ENCODE measurements around the gene ANXA8.

ANXA8 gene

DNA sequence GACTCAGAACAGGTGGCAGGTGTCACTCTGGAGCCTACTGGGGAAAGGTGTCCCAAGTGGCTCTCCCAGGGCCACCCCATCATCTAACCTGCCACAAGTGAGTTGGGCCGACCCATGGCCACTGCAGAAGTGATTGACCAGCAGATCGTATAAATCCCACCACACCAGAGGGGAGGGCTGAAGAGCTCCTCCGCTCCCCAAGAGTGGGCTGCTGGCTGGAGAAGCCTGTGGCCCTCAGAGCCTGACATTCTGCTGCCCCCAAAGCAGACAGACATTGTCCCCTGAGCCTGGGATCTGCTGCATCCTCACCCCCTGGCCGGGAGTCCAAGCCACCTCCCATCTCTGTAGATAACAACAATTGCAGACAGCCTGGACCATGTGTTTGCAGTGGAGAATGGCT is 36.7 kb downstream of the ANXA8 start:
- DNase-seq (ENCODE audit: low read depth, low spot score): no peak

DNA sequence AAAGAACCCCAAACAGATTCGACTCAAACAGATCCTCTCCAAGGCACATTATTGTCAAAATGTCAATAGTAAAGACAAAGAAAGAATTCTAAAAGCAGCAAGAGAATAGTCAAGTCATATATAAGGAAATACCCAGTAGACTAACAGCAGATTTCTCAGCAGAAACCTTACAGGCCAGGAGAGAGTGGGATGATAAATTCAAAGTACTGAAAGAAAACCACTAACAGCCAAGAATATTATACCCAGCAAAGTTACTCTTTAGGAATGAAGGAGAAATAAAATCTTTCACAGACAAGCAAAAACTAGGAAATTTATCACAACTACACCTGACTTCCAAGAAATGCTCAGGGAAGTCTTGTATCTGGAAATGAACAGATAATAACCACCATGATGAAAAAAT is 38.2 kb downstream of the ANXA8 start:
- no peak for DNase-seq (ENCODE audit: low read depth, low spot score)

DNA sequence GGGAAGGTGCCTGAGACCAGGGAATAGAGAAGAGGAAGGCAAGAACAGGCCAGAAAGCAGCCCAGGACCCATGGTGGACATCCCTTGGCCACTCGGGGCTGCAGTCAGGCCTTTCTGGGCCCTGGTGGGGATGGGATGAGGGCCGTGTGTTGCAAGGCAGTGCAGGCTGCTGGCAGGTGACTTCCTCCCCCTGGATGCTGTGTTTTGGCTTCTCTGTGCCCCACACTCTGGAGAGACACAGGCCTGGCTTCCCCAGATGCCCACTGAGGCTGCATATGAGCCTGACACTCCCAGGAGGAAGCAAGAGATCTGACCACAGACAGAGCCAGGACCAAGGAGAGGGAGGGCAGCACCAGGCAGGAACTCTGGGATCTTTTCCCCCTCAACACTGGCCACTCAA is 39.9 kb downstream of the ANXA8 start:
- no peak for DNase-seq (ENCODE audit: low read depth, low spot score)

DNA sequence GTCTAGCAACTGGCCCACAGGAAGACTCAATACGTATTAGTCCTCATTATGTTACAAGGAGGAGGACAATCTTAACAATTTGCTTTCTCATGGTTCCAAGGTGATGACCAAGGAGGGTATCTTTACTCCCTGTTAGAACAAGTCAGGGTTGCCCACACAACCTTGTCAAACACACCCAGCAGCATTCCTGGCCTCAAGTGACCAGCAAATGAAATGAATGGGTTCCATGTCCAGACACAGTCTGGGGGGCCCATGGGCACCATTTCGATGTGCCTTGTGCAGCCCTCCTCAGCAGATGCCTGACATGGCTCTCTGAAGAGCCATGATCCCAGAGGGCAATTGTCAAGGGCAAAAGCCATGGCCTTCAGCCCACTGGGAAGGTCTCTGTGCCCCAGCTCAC is 40.8 kb downstream of the ANXA8 start:
- no peak for DNase-seq (ENCODE audit: low read depth, low spot score)

DNA sequence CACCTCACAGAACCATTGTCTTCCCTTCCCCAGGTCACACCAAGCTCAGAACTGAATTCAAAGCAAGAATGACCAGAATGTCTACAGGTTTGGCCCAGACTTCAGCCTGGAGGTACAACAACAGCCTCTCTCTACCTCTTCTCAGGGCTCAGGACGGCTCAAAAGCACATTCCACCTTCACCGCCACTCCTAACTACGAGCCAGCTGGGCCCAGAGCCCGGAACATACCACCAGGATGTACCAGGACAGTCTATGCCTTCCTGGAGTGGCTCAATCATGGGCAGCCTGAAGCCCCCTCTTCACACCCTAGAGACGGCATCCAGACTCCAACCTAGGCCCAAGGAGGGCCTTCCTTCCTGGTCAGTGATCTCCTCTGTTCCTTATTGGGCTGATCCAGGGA is 41.6 kb downstream of the ANXA8 start:
- DNase-seq (ENCODE audit: low read depth, low spot score): no peak

DNA sequence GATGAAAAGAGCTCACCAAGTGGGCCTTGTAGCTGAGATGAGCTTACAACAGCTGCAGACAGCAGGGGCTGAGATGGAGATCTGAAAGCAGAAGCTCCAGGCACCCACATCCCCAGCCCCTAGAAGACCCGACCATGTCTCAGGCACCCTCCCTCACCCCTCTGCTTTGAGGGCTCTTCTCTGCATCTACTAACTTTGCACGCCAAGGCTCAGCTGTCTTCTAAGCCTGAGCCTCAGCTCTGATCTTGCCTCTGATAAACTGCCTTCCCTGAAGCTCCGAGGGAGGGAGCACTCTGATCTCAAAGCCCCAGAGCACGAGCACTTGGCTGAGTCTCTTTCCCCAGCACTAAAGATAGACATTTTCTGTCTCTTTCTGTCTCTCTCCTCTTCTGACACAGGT is 42.0 kb downstream of the ANXA8 start:
- DNase-seq (ENCODE audit: low read depth, low spot score): no peak

DNA sequence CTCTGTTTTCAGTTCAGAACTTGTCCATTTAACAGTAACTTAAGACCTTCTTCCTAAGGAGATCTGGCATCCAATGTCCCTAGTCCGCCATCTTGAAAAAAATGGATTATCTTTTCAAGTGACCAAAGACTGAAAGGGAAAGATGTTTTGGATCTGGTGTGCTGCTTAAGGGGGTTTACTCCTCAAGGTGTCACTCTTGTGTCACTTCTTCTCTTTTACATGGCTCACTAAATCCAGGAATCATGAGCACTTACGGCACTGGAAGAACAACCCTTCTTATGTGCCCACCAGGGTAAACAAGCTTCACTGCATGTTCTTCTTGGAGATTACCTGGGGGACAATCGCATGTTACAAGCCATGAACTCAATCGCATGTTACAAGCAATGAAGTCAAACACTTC is 43.7 kb downstream of the ANXA8 start:
- DNase-seq (ENCODE audit: low read depth, low spot score): no peak

DNA sequence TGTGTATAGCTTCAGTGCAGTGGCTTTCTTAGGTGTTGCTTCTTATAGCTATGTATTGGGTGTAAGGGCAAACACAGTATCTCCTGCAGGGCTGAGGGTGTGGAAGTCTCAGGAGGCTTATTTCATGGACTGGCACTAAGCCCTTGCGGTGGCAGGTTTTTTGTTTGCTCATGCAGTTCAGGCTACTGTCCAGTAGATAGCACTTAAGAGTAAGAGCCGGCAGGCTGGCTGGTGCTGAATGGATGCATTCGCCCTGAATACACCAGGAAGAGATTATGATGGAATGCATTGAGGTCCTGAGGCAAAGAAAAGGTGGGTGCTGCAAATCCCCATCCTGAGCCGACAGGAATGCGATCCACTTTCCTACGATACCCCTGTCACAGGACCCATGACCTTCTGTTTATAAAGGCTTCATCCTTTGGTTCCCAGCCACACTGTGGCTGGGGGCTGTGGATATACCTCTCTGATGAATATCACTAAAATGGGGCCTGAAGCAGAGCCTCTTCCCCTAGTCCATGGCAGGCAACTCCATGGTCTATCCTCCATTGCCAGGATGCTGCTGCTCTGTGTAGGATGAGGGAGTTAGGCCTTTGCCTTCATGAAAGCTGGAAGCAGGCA is 44.9 kb downstream of the ANXA8 start:
- no peak for DNase-seq (ENCODE audit: low read depth, low spot score)

DNA sequence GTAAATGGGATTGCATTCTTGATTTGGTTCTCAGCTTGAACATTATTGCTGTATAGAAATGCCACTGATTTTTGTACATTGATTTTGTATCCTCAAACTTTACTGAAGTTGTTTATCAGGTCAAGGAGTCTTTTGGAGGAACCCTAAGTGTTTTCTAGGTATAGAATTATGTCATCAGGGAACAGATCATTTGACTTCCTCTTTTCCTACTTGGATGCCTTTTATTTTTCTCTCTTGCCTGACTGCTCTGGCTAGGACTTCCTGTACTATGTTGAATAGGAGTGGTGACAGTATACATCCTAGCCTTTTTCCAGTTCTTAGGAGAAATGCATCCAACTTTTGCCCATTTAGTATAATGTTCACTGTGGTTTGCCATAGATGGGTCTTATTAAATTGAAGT is 48.8 kb downstream of the ANXA8 start:
- DNase-seq (ENCODE audit: low read depth, low spot score): no peak

DNA sequence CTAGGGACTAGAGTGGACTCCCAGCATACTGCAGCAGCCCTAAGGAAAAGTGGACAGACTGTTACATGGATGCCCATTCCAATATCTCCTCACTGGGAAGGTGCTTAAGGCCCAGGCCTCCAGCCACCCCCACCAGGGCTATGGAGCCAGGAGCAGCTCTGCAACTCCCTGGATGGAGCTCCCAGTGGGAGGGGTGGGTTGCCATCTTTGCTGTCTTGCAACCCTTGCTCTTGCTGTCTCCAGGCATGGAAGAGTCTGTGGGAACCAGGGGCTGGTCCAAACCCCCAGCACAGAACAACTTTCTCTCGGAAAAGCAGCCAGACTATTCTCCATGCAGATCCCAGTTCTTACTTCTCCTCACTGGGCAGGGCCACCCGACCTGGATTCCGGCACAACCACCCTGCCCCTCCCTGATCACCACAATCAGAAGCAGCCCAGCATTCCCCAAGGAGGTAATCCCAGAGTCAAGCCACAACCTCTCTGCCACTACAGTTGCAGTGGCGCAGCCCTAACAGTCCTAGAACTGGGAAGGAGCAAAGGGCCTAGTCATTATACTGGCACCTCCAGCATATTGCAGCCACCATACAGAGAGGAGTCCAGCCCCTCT is 58.0 kb downstream of the ANXA8 start:
- no peak for DNase-seq (ENCODE audit: low read depth, low spot score)

DNA sequence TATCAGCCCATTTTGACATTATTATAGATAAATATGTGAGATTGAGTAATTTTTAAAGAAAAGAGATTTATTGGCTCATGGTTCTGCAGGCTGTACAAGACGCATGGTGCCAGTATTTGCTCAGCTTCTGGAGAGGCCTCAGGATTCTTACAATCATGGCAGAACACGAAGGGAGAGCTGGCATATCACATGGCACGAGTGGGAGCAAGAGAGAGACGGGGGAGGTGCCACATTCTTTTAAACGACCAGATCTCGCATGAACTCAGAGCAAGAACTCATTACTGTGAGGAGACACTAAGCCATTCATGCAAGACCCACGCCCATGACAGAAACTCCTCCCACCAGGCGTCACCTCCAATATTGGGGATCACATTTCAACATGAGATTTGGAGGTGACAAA is 59.7 kb downstream of the ANXA8 start:
- DNase-seq (ENCODE audit: low read depth, low spot score): no peak

DNA sequence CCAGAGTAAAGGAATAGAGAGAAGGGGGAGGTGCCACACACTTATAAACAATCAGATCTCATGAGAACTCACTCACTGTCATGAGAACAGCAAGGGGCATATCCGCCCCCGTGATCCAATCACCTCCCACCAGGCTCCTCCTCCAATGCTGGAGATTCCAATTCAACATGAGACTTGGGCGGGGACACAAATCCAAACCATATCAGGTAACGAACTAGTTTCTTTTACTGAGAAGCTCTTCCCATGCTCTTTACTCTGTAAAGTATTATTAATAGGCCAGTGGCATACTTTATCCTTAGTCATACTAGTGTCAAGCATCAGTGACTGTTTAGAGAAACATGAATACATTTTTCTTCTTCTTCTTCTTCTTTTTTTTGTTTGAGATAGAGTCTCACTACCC is 60.4 kb downstream of the ANXA8 start:
- no peak for DNase-seq (ENCODE audit: low read depth, low spot score)

DNA sequence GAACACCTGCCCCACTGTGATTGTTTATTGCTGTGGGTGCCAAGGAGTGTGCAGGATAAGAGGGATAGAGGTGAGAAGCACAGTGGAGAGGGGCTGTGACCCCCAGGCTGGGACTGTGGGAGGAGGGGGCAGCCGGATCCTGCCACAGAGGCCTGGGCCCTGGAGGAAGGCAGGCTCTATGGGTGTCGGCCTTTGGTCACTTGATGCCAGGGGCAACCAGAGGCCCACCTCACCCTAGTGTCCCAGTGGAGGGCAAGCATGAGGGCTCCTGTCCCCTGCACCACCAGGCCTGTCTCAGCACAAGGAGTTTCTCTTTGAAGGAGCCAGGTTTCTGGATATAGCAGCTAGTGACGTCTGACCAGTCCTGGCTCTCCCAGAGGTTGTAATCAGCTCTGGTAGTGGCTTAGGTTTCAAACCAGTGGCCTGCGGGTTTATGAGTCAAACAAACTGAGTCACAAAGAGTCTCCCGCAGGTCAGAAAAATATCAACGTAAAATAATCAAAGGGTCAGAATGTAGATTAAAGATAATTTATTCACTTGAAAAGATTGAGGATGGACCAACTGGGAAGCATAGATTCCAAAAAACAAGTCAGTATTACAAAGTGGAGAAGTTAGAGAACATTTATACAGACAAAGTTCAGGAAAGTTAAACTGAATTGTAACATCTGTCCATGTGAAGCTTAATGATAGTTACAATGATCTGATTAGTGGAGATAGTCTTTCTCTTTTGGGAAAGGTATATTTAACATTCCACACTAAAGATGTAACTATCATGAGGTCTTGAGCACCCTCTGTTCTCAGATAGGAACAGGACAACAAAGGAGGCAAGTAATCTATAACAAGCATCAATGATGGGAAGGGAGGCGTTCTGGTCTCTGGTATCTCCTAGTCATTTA is 62.6 kb downstream of the ANXA8 start:
- DNase-seq (ENCODE audit: low read depth, low spot score): no peak

DNA sequence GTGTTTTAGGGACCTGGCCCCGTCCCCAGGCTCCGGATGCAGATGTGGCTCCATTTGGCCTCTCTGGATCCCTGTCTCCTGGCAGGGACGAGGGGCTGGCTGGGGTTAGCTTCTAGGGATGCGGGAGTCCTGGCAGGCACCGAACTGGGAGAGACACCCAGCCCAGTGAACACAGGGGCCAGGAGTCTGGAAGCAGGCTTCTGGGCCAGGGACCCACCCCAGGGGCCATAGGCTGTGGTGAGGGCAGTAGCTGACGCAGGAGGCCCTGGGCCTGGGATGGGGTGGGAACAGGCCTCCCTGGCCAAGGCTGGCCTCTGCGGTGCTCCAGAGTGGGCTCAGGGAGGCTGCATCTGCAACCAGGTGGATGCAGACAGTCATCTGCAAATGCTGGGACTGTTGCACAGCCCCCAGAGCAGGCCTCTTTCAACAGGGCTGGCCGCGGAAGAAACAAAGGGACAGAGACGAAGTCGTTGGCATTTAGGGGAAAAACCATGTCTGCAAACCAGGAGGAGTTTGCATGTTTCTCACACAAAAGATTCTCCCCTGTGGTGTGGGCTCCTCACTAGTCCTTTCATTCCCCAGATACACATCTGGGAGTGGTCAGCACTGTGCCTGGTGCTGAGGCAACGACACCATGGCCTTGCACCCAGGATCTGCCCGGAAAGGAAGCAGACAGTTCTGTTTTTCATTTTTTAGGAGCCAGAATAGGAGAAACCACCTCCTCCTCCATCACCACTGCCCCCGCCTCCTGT is 63.4 kb downstream of the ANXA8 start:
- no peak for DNase-seq (ENCODE audit: low read depth, low spot score)

DNA sequence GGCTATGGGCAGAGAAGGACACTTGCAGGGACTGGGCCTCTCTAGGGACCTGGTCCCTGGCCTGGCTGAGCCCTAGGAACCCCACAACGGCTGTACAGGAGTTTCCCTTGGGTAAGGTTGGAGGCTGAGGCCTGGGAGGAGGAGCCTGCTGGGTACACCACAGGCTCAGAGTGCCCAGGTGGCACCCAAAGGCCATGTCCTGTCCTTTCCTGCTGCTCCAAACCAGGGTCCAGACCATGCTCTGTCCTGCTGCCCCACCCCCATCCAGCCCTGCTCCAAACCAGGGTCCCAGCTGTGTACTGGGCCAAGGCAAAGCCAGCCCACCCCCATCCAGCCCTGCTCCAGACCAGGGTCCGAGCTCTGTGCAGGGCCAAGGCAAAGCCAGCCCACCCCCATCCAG is 64.5 kb downstream of the ANXA8 start:
- DNase-seq (ENCODE audit: low read depth, low spot score): no peak

DNA sequence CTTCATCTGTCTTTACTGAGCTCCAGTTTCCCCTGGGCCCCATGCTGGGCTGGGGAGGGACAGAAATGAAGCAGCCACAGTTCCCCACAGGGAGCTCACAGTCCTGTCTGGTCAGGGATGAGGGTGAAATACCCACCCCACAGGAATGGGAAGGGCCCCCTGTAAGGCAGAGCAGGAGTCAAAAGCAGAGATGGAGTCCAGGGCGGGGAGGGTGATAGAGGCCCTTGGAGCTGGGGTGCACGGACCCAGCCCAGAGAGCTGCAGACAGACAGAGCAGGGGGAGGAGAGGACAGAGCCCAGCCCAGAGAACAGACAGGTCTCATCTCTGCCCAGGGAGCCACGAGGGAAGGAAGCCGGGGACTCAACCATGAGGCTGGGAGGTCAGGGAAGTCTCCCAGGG is 64.9 kb downstream of the ANXA8 start:
- no peak for DNase-seq (ENCODE audit: low read depth, low spot score)

DNA sequence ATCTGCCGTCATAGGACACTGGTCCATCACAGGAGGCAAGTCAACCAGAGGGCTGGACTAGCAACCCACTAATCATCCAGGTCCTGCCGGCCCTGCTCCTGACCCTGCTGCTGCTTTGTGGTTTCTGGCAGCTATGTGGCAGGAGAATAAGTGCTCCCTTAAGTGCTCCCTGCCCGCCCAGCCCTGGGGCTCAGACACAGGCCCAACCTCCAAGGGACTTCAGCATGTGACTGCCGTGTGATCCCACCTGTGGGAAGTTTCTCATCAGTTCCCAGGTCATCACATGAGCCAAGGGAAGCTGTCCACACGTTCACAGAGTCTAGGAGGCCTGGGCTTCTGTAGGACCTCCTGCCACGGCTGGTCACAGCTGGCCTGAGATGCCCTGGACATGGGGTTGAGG is 65.6 kb downstream of the ANXA8 start:
- no peak for DNase-seq (ENCODE audit: low read depth, low spot score)
